ENCODE measurements around the gene FOXA2. TPM values are rescaled to one million over a fixed set of nuclear protein-coding genes. Genes with fewer than 3 reads are reported as not detected.
A peak's percentile ranks its signal among the peaks of the same experiment; 100 is the strongest.

FOXA2 gene
- total and polyA plus RNA-seq, 2 of the 13 experiments (the other 11 are each of a cell fraction or from before 2014, with no cell fraction given): 8.8 to 12.2 TPM

DNA sequence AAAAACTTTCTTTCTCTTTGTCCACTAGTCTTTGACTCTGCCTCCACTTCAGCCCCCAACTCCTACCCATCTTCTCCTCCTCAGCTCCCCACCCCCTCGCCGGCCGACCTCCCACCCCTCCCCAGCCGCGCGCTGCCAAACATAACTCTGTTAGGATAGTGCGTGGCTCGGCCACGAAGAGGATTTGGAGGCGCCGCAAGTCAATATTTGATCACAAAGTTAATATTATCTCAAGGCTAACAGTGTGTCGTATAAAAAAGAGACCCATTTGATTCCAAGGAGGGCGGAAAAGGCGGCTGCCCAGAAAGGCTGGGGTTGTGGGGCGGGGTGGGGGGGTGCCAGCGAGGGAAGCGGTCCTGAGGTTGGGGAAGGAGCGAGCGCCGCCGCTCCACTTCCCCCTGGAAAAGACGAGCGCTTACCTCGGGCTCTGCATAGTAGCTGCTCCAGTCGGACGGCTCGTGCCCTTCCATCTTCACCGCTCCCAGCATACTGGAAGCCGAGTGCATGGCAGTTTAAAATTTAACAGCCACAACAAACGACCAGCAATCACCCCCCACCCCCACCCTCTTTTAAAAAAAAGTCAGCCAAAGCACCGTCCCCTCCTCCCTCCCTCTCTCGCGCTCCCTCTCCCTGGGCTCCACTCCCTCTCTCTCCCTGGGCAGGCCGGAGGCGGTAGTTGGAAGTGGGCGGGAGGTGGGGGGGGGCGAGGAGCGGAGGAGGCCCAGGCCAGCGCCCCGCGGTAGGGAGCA is 425 bp downstream of the FOXA2 start (continued):
- TF ChIP-seq THRA (CRISPR knock-in tag; IDR thresholded peaks at IDR 0.05; ENCODE audit: borderline replicate concordance) (peak; percentile 61; the same call in 1 of the 2 replicates), GATA4 (IDR thresholded peaks at IDR 0.05; ENCODE audit: borderline replicate concordance, low read depth) (peak; percentile 74; the same call in 1 of the 2 replicates), CENPBD1 (CRISPR knock-in tag; IDR thresholded peaks at IDR 0.05; ENCODE audit: borderline replicate concordance, low read depth) (no peak), DPF2 (CRISPR knock-in tag; IDR thresholded peaks at IDR 0.05; ENCODE audit: borderline replicate concordance, low read depth) (peak; percentile 74), ZFY (CRISPR knock-in tag; IDR thresholded peaks at IDR 0.05) (no peak)

- ChIA-PET POLR2A (interaction anchor here (0.7 to 6.1 kb wide), 20 partner anchors 10 to 767 kb away, joined by 3 to 189 read pairs (median 11); partner anchors contain the start of gene NXT1), CTCF (ENCODE audit: low intra/inter-chr PET ratio, low total read pairs) (interaction anchor here (0.7 to 5.0 kb wide), 2 partner anchors 101 to 129 kb away, joined by 3 to 83 read pairs; no protein-coding TSS in a partner anchor)
- Histone ChIP-seq H3K27me3 (ENCODE audit: control insufficient read depth in 1 of 2, insufficient read depth in 2 of 2, low read length in 2 of 2) (peaks cover 3 to 12% of the 10 kb centered on the region in 2 experiments; a peak in 4 of 5 replicates), H2AFZ (ENCODE audit: low read length) (no peak overlapping the region), H3K4me2 (ENCODE audit: low read depth, low read length) (peak overlapping the region; percentile 84), H3K4me1 (ENCODE audit: insufficient read depth, low read length) (peaks cover 66% of the 10 kb centered on the region), H3K79me2 (ENCODE audit: insufficient read depth, low read length) (peaks cover 44% of the 10 kb centered on the region), H4K20me1 (ENCODE audit: insufficient read depth, low read length) (peaks cover 16% of the 10 kb centered on the region; the same call in 1 of the 2 replicates), H3K27ac (ENCODE audit: extremely low read length, insufficient read depth, low read length) (peak overlapping the region; percentile 80), H3K36me3 (replicated peaks in 1 of 2; ENCODE audit: control insufficient read depth in 1 of 2, insufficient read depth in 2 of 2, low read length in 2 of 2) (peaks cover 5 to 16% of the 10 kb centered on the region in 2 experiments; a peak in 3 of 5 replicates), H3K4me3 (replicated peaks in 1 of 3; ENCODE audit: insufficient read depth in 1 of 3, low read depth in 2 of 3, low read length in 3 of 3) (peak overlapping the region; percentile 94 to 97 (median 96)), H3K9ac (ENCODE audit: insufficient read depth, low read depth, low read length) (peak overlapping the region; percentile 83), H3K9me3 (ENCODE audit: low read length) (no peaks in the 10 kb centered on the region)
- intact Hi-C loops (cut with micrococcal nuclease; ENCODE audit: unreplicated experiment): loop anchor here (1.0 kb wide), 1 partner anchor 49 kb away; no protein-coding TSS in a partner anchor
- ATAC-seq (peak; percentile 9), FAIRE-seq (no peak), DNase-seq (ENCODE audit: low spot score) (peak; percentile 36)
- WGBS (ENCODE audit: low lambda C conversion rate): 10% methylated on average over 53 of the region's 66 CpGs
- TSS peak; percentile 33 for BruUV-seq (replicated peaks)
- in situ Hi-C loops (cut with HindIII; ENCODE audit: extremely low pct_ligation_motif_present, low pct_unique_long_range_greater_than_20kb): no loop called here
- TF ChIP-seq PAXIP1 (CRISPR knock-in tag; conservative IDR thresholded peaks at IDR 0.05) (0 out of 2 replicates have a peak, but pooled peaks have one; percentile 20), ZNF317 (CRISPR knock-in tag; IDR thresholded peaks at IDR 0.05) (no peak), GABPB1 (CRISPR knock-in tag; IDR thresholded peaks at IDR 0.05) (peak; percentile 53; the same call in 1 of the 2 replicates)
- TF ChIP-seq, protein P1, sequence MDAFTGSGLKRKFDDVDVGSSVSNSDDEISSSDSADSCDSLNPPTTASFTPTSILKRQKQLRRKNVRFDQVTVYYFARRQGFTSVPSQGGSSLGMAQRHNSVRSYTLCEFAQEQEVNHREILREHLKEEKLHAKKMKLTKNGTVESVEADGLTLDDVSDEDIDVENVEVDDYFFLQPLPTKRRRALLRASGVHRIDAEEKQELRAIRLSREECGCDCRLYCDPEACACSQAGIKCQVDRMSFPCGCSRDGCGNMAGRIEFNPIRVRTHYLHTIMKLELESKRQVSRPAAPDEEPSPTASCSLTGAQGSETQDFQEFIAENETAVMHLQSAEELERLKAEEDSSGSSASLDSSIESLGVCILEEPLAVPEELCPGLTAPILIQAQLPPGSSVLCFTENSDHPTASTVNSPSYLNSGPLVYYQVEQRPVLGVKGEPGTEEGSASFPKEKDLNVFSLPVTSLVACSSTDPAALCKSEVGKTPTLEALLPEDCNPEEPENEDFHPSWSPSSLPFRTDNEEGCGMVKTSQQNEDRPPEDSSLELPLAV (CRISPR knock-in tag; conservative IDR thresholded peaks at IDR 0.05; ENCODE audit: low read depth): no peak
These were observed 1.2 kb downstream of the FOXA2 start for GRCh38 chr20:22582964-22583772.
